AG09309 (cell line): ENCODE measurements around the gene KLHDC4.

Experiments used
- DNase-seq: peaks from one replicate; pipeline ENCODE4 v3.0.0-alpha.2; 2010; ENCODE audit warnings: low read depth
- H3K4me3 ChIP-seq: 2 replicates; pipeline ENCODE4 v1.5.1; 2011; ENCODE audit warnings: mild to moderate bottlenecking, low read depth, low read length, moderate library complexity; ENCODE audit not compliant: control insufficient read depth
- TF ChIP-seq, protein P1 (sequence below): IDR thresholded peaks from 2 replicates; pipeline ENCODE4 v1.5.1; 2011; ENCODE audit warnings: mild to moderate bottlenecking, low read depth, low read length, inconsistent platforms; ENCODE audit not compliant: insufficient read depth, control insufficient read depth; ENCODE audit errors: missing control alignments

Gene KLHDC4

DNA sequence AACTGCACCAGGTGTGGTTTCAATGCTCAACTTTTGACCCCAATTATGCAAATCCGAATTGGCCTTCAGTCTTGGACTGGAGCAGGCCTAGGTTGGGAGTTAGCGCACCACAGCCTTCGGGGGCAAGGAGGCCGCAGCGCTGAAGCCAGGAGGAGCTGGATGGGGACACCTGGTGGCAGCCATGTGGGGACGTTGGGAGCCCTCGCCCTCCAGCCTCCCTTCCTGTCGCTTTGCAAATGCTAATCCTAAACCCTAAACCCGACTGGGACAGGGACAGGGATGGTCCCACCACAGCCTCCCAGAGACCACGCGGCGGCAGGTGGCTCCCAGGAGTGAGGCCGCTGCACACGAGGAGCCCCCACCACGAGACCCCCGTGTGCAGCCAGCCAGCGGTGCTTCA lies 58.7 kb downstream of the KLHDC4 start:
- no peak for DNase-seq
- no peak overlapping the region for H3K4me3 ChIP-seq
- TF ChIP-seq, protein P1, sequence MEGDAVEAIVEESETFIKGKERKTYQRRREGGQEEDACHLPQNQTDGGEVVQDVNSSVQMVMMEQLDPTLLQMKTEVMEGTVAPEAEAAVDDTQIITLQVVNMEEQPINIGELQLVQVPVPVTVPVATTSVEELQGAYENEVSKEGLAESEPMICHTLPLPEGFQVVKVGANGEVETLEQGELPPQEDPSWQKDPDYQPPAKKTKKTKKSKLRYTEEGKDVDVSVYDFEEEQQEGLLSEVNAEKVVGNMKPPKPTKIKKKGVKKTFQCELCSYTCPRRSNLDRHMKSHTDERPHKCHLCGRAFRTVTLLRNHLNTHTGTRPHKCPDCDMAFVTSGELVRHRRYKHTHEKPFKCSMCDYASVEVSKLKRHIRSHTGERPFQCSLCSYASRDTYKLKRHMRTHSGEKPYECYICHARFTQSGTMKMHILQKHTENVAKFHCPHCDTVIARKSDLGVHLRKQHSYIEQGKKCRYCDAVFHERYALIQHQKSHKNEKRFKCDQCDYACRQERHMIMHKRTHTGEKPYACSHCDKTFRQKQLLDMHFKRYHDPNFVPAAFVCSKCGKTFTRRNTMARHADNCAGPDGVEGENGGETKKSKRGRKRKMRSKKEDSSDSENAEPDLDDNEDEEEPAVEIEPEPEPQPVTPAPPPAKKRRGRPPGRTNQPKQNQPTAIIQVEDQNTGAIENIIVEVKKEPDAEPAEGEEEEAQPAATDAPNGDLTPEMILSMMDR = no peak

DNA sequence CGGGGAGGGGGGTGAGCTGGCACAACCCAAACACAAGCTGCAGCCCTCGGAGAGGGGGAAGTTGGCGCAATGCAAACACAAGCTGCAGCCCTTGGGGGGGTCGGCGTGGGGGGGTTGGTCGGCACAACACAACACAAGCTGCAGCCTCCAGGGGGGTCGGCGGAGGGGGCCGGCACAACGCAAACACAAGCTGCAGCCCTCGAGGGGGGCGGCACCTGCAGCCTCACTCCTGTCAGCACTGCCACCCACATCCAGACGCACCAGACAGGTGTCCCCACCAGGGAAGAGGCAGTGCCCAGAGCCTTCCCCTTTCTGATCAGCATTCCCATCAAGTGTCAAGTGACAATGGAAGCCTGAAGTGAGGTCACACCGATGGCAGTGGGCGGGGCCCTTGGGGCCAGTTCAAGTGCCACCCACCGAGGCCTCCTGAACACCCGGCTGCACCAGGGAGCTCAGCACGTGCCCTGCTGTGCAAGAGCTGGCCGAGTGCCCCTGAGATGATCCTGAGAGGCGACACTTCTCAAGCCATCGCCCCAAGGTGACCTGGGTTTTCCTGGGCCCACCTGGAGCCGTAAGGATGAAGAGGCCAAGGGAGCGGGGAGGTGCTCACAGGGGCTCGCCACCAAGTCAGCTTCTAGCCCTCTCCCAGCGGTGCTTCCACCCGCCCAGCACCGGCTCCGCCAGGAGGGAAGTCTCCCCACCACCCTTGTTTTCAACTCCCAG lies 59.3 kb downstream of the KLHDC4 start:
- TF ChIP-seq, protein P1 = no peak
- H3K4me3 ChIP-seq = no peak overlapping the region
- no peak for DNase-seq

DNA sequence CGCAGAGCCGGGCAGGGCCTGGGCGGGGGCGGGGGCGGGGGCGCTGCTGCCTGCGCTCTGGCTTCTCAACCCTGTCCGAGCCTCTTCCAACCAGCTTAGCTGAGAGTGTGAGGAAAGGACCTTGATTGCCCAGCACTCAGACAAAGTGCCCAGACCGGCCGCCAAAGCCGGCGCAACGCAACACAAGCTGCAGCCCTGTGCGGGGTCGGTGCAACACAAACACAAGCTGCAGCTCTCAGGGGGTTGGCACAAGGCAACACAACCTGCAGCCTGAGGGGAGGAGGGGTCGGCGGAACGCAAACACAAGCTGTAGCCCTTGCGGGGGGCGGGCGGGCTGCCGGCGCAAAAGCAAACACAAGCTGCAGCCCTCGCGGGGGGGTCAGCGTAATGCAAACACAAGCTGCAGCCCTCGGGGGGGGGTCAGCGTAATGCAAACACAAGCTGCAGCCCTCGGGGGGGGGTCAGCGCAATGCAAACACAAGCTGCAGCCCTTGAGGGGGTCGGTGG lies 60.0 kb downstream of the KLHDC4 start:
- TF ChIP-seq, protein P1 = no peak
- H3K4me3 ChIP-seq = no peak overlapping the region
- no peak for DNase-seq

DNA sequence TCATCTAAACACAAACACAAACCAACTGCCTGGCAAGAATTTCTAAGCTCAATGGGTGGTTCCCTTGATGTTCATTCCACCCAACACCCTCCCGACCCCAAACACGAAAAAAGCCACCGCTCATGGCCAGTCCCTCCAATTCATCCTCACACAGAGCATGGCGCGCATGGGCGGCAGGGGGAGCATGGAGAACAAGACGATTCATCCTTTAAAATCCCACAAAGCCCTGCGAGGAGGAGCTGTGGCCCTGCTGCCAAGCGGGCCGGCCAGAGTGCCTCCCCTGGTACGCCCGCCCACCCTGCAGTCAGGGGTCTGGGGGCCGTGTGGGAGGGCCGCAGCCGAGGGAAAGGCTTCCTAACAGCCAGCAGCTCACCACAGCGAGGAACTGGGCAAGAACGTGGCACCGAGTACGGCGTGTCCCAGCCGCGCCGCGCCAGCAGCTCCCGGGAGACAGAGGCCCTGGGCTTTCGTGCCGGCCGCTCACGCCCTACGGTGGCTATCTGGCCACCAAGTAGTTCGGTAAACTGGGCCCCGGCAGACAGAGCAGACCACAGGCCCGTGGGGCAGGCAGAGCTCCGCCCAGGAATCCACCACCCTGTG lies 60.9 kb downstream of the KLHDC4 start:
- H3K4me3 ChIP-seq = no peak overlapping the region
- TF ChIP-seq, protein P1 = no peak

DNA sequence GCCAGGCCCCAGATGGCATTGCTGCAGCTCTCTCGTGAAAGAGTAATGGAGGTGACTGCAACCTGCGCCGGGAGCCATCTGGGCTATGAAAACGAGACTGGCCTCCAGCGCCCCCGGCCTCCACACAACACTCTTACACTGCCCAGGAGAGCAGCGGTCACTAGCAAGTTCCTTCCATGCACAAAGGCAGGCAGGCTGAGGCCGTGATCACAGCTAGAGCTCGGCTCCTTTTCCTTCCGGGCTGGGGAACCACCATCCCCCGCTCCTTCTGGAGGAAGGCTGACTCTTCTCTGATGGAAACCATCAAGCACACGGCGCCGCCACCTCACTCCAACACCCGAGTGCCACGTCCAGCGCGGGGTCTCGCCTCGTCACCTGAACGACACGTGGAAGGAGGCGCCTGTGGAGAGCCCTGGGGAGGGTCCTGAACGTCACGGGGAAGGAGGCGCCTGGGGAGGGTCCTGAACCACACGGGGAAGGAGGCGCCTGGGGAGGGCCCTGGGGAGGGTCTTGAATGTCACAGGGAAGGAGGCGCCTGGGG lies 61.9 kb downstream of the KLHDC4 start:
- TF ChIP-seq, protein P1 = no peak
- H3K4me3 ChIP-seq = no peak overlapping the region
- DNase-seq = no peak

More for the DNA sequence above, 60.9 kb downstream of the KLHDC4 start:
- no peak for DNase-seq

DNA sequence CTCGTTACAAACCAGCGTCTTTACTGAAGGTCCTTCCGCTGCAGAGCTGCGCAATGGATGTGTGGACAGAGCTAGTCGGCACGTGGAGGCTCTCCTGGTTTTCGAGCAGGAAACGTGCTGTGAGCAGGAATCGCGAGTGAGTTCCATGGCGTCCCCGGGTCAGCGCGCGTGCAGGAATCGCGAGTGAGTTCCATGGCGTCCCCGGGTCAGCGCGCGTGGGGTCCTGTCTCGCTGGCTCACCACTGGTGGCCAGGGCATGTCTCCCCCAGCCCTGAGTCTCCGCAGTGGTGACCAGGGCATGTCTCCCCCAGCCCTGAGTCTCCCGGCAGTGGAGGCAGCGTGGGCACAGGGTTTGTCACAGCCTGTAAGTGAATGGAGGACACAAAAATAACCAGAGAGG lies 62.7 kb downstream of the KLHDC4 start:
- TF ChIP-seq, protein P1 = no peak
- no peak overlapping the region for H3K4me3 ChIP-seq
- DNase-seq = no peak
